Inflammatory macrophage (primary cell): ENCODE data around the gene RARB.

Source experiments
- DNase-seq, 2 donors: peaks; one replicate each; pipeline ENCODE4 v3.0.0-alpha.2; 2020 to 2022

RARB gene

GRCh38 chr3:25473246-25473645 lies 45.2 kb downstream of the RARB start:
- no peak for DNase-seq

GRCh38 chr3:25474052-25474451 lies 46.0 kb downstream of the RARB start:
- DNase-seq = no peak

GRCh38 chr3:25476639-25477038 lies 48.6 kb downstream of the RARB start:
- DNase-seq = no peak

- DNase-seq = no peak
Measured at GRCh38 chr3:25478211-25478757, 50.2 kb downstream of the RARB start.

- no peak for DNase-seq
Measured at GRCh38 chr3:25478964-25479726, 51.1 kb downstream of the RARB start.

GRCh38 chr3:25479727-25480010 lies 51.6 kb downstream of the RARB start:
- no peak for DNase-seq

- DNase-seq = no peak
Measured at GRCh38 chr3:25480811-25481210, 52.7 kb downstream of the RARB start.

GRCh38 chr3:25481386-25481785 lies 53.3 kb downstream of the RARB start:
- DNase-seq = no peak

GRCh38 chr3:25483456-25483855 lies 55.4 kb downstream of the RARB start:
- DNase-seq = no peak

GRCh38 chr3:25485673-25486072 lies 57.6 kb downstream of the RARB start:
- DNase-seq = no peak

GRCh38 chr3:25486932-25487331 lies 58.9 kb downstream of the RARB start:
- no peak for DNase-seq

GRCh38 chr3:25489858-25490593 lies 62.0 kb downstream of the RARB start:
- DNase-seq = no peak

GRCh38 chr3:25493246-25493645 lies 65.2 kb downstream of the RARB start:
- no peak for DNase-seq

GRCh38 chr3:25493786-25494185 lies 65.7 kb downstream of the RARB start:
- DNase-seq = no peak

GRCh38 chr3:25495304-25495703 lies 67.2 kb downstream of the RARB start:
- DNase-seq = no peak

GRCh38 chr3:25495726-25496253 lies 67.7 kb downstream of the RARB start:
- DNase-seq = no peak

- DNase-seq = no peak
Measured at GRCh38 chr3:25497096-25497495, 69.0 kb downstream of the RARB start.

- no peak for DNase-seq
Measured at GRCh38 chr3:25500706-25501210, 72.7 kb downstream of the RARB start.

GRCh38 chr3:25502233-25502632 lies 74.2 kb downstream of the RARB start:
- DNase-seq = no peak

GRCh38 chr3:25503898-25504301 lies 75.8 kb downstream of the RARB start:
- DNase-seq = no peak

GRCh38 chr3:25505581-25505980 lies 77.5 kb downstream of the RARB start:
- DNase-seq = no peak

- no peak for DNase-seq
Measured at GRCh38 chr3:25507811-25508210, 79.7 kb downstream of the RARB start.

- DNase-seq = no peak
Measured at GRCh38 chr3:25508433-25508832, 80.4 kb downstream of the RARB start.

- no peak for DNase-seq
Measured at GRCh38 chr3:25508901-25509300, 80.8 kb downstream of the RARB start.
